ENCODE results near the gene ZNF83. TPM values are rescaled to one million over a fixed set of nuclear protein-coding genes. Genes with fewer than 3 reads are reported as not detected.

ZNF83 gene
- total RNA-seq, 1 experiment from 2014 or later = 34.1 TPM

- Mint-ChIP-seq H3K9me3 (peaks cover 22% of the 10 kb centered on the region), H3K4me1 (peaks cover 23% of the 10 kb centered on the region), H3K27me3 (ENCODE audit: low read depth) (no peaks in the 10 kb centered on the region), H3K36me3 (peaks cover 63% of the 10 kb centered on the region), H3K4me3 (peak overlapping the region; percentile 63), H3K27ac (peak overlapping the region; percentile 47; the same call in 1 of the 2 replicates)
- no peak for DNase-seq (ENCODE audit: low spot score)
- POLR2A ChIA-PET = no interaction called here
- CTCF ChIA-PET = interaction anchor here (0.8 kb wide), 1 partner anchor 59 kb away, joined by 3 read pairs; no protein-coding TSS in a partner anchor
- ATAC-seq = peak; percentile 42
- no peak for TF ChIP-seq E2F5 (CRISPR knock-in tag; IDR thresholded peaks at IDR 0.05)
- TF ChIP-seq ESRRA (CRISPR knock-in tag; IDR thresholded peaks at IDR 0.05; ENCODE audit: borderline replicate concordance) = no peak
- TF ChIP-seq, protein P1, sequence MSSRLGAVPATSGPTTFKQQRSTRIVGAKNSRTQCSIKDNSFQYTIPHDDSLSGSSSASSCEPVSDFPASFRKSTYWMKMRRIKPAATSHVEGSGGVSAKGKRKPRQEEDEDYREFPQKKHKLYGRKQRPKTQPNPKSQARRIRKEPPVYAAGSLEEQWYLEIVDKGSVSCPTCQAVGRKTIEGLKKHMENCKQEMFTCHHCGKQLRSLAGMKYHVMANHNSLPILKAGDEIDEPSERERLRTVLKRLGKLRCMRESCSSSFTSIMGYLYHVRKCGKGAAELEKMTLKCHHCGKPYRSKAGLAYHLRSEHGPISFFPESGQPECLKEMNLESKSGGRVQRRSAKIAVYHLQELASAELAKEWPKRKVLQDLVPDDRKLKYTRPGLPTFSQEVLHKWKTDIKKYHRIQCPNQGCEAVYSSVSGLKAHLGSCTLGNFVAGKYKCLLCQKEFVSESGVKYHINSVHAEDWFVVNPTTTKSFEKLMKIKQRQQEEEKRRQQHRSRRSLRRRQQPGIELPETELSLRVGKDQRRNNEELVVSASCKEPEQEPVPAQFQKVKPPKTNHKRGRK (CRISPR knock-in tag; IDR thresholded peaks at IDR 0.05; ENCODE audit: borderline replicate concordance) = no peak
- TF ChIP-seq SP1 (CRISPR knock-in tag; conservative IDR thresholded peaks at IDR 0.05) = no peak
- TF ChIP-seq MYBL2 (CRISPR knock-in tag; IDR thresholded peaks at IDR 0.05) = no peak
- TF ChIP-seq ZNF121 (CRISPR knock-in tag; IDR thresholded peaks at IDR 0.05) = no peak
- no peak for TF ChIP-seq GRHL2 (CRISPR knock-in tag; IDR thresholded peaks at IDR 0.05; ENCODE audit: insufficient replicate concordance, severe bottlenecking)
- TF ChIP-seq, protein P2, sequence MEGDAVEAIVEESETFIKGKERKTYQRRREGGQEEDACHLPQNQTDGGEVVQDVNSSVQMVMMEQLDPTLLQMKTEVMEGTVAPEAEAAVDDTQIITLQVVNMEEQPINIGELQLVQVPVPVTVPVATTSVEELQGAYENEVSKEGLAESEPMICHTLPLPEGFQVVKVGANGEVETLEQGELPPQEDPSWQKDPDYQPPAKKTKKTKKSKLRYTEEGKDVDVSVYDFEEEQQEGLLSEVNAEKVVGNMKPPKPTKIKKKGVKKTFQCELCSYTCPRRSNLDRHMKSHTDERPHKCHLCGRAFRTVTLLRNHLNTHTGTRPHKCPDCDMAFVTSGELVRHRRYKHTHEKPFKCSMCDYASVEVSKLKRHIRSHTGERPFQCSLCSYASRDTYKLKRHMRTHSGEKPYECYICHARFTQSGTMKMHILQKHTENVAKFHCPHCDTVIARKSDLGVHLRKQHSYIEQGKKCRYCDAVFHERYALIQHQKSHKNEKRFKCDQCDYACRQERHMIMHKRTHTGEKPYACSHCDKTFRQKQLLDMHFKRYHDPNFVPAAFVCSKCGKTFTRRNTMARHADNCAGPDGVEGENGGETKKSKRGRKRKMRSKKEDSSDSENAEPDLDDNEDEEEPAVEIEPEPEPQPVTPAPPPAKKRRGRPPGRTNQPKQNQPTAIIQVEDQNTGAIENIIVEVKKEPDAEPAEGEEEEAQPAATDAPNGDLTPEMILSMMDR (IDR thresholded peaks at IDR 0.05) = no peak
- TF ChIP-seq PRRX2 (CRISPR knock-in tag; IDR thresholded peaks at IDR 0.05) = no peak
- no peak for TF ChIP-seq ARID4B (CRISPR knock-in tag; IDR thresholded peaks at IDR 0.05; ENCODE audit: borderline replicate concordance)
- TF ChIP-seq, protein P3, sequence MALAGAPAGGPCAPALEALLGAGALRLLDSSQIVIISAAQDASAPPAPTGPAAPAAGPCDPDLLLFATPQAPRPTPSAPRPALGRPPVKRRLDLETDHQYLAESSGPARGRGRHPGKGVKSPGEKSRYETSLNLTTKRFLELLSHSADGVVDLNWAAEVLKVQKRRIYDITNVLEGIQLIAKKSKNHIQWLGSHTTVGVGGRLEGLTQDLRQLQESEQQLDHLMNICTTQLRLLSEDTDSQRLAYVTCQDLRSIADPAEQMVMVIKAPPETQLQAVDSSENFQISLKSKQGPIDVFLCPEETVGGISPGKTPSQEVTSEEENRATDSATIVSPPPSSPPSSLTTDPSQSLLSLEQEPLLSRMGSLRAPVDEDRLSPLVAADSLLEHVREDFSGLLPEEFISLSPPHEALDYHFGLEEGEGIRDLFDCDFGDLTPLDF (CRISPR knock-in tag; IDR thresholded peaks at IDR 0.05) = no peak
- TF ChIP-seq HMGA2 (CRISPR knock-in tag; IDR thresholded peaks at IDR 0.05) = no peak
These were observed 52.6 kb downstream of the ZNF83 start for GRCh38 chr19:52585604-52586003.

DNA sequence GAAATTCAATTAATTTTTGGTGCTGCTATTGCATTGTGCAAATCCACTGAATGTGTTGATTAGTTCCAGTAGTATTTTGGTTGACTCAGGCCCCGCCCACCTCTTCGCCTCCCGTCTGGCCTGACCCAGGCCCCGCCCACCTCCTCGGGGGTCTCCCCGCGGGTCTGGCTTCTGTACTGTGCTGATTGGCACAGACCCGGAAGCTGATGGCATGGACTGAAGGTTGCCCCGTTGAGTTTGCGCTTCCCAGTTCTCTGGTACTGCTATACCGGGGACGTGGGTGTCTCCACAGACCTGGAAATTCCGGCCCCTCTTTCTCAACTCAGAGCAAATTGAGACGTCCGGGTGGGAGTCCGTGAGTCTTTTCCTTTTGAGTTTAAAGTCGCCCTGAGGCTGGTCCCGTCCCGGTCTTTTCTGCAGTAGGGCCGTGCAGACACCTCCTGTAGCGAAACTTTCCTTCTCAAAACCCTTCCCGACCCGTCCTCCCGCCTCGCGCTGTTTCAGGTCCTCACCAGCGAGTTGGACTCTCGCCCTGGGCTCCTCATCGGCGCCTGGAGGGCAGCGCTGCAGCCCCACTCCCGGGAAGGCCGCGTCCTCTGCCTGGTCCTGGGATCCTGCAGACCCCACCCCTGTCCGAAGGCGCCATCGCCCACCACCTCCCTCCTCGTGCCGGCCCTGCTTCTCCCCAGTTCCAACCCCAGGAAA lies 53.3 kb downstream of the ZNF83 start:
- ATAC-seq = peak; percentile 90
- CTCF ChIA-PET = no interaction called here
- Mint-ChIP-seq H3K4me1 (peaks cover 23% of the 10 kb centered on the region), H3K4me3 (peak overlapping the region; percentile 63), H3K9me3 (peaks cover 22% of the 10 kb centered on the region), H3K27ac (peak overlapping the region; percentile 47; the same call in 1 of the 2 replicates), H3K27me3 (ENCODE audit: low read depth) (no peaks in the 10 kb centered on the region), H3K36me3 (peaks cover 62% of the 10 kb centered on the region)
- POLR2A ChIA-PET = no interaction called here
- TF ChIP-seq ZMAT4 (CRISPR knock-in tag; IDR thresholded peaks at IDR 0.05) (no peak), JUN (CRISPR knock-in tag; IDR thresholded peaks at IDR 0.05) (no peak)
- peak; percentile 76 for DNase-seq (ENCODE audit: low spot score)
